Astrocyte of the spinal cord (primary cell): ENCODE data around the gene TMEM43.
A peak's percentile ranks its signal among the peaks of the same experiment; 100 is the strongest.
"Not testable (repeated sequence)": the region's sequence is repeated elsewhere in the genome, so short reads cannot be mapped to it uniquely, and the experiment has no call there.

Source experiments
- DNase-seq: peaks from one replicate; pipeline ENCODE4 v3.0.0; 2011; ENCODE audit warnings: low read depth, low spot score
- H3K4me3 ChIP-seq: 2 replicates; pipeline ENCODE4 v1.5.1; 2011; ENCODE audit warnings: low read depth, mild to moderate bottlenecking, low read length, moderate library complexity
- CTCF ChIP-seq: IDR thresholded peaks from 2 replicates; pipeline ENCODE4 v1.5.1; 2012; ENCODE audit warnings: low read depth, mild to moderate bottlenecking, low read length, inconsistent platforms
- in situ Hi-C: cut with HindIII; loops from 2 replicates; pipeline ENCODE4 v1.10.0; 2017; ENCODE audit warnings: low sequenced_read_pairs

Gene TMEM43

GRCh38 chr3:14096742-14097141 is 28.1 kb upstream of the TMEM43 start:
- no peak for TF ChIP-seq CTCF
- no peak overlapping the region for H3K4me3 ChIP-seq
- in situ Hi-C loops, result no loop called here
- no peak for DNase-seq

- no peak overlapping the region for H3K4me3 ChIP-seq
- no peak for DNase-seq
- TF ChIP-seq CTCF, result no peak
- in situ Hi-C loops, result no loop called here
These were observed 27.0 kb upstream of the TMEM43 start for GRCh38 chr3:14097616-14098391.

GRCh38 chr3:14109821-14110220 is 15.0 kb upstream of the TMEM43 start:
- in situ Hi-C loops, H3K4me3 ChIP-seq, DNase-seq: not testable (repeated sequence)

- in situ Hi-C loops, result no loop called here
- TF ChIP-seq CTCF, result no peak
- DNase-seq, result no peak
- no peak overlapping the region for H3K4me3 ChIP-seq
These were observed 14.2 kb upstream of the TMEM43 start for GRCh38 chr3:14110699-14111098.

GRCh38 chr3:14113965-14114635 is 10.8 kb upstream of the TMEM43 start:
- in situ Hi-C loops, result no loop called here
- H3K4me3 ChIP-seq, result no peak overlapping the region
- peak; percentile 37 for TF ChIP-seq CTCF
- no peak for DNase-seq

- DNase-seq, result no peak
- H3K4me3 ChIP-seq, result no peak overlapping the region
- TF ChIP-seq CTCF, result no peak
- in situ Hi-C loops, result no loop called here
These were observed 7.1 kb upstream of the TMEM43 start for GRCh38 chr3:14117468-14118399.
